HFFc6 (cell line): Measurements from ENCODE around the gene RBM47. TPM values are rescaled to one million over a fixed set of nuclear protein-coding genes. Genes with fewer than 3 reads are reported as not detected.

Source experiments
- DNase-seq: peaks from one replicate; pipeline ENCODE4 v3.0.0-alpha.2; 2018
- H3K27ac Mint-ChIP-seq: 2 replicates; pipeline ENCODE4 v1.8.0; 2020; ENCODE audit warnings: mild to moderate bottlenecking, mixed read lengths
- H3K27me3 Mint-ChIP-seq: 2 replicates; pipeline ENCODE4 v1.8.0; 2021; ENCODE audit warnings: mild to moderate bottlenecking, moderate library complexity, mixed read lengths; ENCODE audit not compliant: insufficient read depth
- H3K36me3 Mint-ChIP-seq: 2 replicates; pipeline ENCODE4 v1.8.0; 2021; ENCODE audit warnings: low read depth, mixed read lengths
- H3K4me1 Mint-ChIP-seq: 2 replicates; pipeline ENCODE4 v1.8.0; 2020; ENCODE audit warnings: low read depth, mixed read lengths
- H3K4me3 Mint-ChIP-seq: 2 replicates; pipeline ENCODE4 v1.8.0; 2020; ENCODE audit warnings: mild to moderate bottlenecking, moderate library complexity, mixed read lengths
- H3K9me3 Mint-ChIP-seq: 2 replicates; pipeline ENCODE4 v1.8.0; 2020; ENCODE audit warnings: mild to moderate bottlenecking, mixed read lengths
- total RNA-seq, 6 experiments: library from RNA; stranded (reverse); fragmentation: NEBNext Ultra II Directional; extraction: Animal tissue kit (Norgen Biotek cat#: 25700); gene quantifications; 2 replicates in 1 of 6; 3 replicates in 5 of 6; pipeline ENCODE4 v1.2.3, GENCODE V29; 2021
- TF ChIP-seq, protein P1 (sequence below): fragments of 200-600 bp; sonication (generic); IDR thresholded peaks from 2 replicates; pipeline ENCODE4 v1.5.0; 2021; ENCODE audit warnings: antibody characterized with exemption, mild to moderate bottlenecking

Gene RBM47
- total RNA-seq, 6 experiments from 2014 or later: 0.95 to 1.5 (median 1.4) TPM

DNA sequence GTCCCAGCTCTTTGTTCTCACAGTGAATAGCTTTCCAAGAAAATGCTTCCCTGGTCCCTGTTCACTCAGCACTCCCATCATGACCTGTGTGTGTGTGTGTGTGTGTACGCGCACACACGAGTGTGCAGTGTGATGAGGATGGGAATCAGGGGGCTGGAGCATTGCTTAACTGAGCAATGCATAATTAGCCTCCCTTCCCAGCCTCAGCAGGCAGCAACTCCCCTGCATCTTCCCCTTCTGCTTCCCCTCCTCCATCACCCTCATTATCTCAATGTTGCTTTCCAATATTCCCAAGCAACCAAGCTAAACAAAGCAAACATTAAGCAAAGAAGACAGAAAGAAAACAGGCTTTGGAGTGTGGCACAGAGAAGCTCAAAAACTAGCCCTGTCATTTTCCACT, 137.0 kb downstream of the RBM47 start:
- TF ChIP-seq, protein P1, sequence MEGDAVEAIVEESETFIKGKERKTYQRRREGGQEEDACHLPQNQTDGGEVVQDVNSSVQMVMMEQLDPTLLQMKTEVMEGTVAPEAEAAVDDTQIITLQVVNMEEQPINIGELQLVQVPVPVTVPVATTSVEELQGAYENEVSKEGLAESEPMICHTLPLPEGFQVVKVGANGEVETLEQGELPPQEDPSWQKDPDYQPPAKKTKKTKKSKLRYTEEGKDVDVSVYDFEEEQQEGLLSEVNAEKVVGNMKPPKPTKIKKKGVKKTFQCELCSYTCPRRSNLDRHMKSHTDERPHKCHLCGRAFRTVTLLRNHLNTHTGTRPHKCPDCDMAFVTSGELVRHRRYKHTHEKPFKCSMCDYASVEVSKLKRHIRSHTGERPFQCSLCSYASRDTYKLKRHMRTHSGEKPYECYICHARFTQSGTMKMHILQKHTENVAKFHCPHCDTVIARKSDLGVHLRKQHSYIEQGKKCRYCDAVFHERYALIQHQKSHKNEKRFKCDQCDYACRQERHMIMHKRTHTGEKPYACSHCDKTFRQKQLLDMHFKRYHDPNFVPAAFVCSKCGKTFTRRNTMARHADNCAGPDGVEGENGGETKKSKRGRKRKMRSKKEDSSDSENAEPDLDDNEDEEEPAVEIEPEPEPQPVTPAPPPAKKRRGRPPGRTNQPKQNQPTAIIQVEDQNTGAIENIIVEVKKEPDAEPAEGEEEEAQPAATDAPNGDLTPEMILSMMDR: no peak
- Mint-ChIP-seq H3K27me3 (no peaks in the 10 kb centered on the region; the same call in none of the 2 replicates), H3K36me3 (no peaks in the 10 kb centered on the region), H3K9me3 (peaks cover 4% of the 10 kb centered on the region; the same call in 1 of the 2 replicates), H3K27ac (peak overlapping the region; percentile 37; the same call in 1 of the 2 replicates), H3K4me1 (peaks cover 22% of the 10 kb centered on the region), H3K4me3 (no peak overlapping the region)
- DNase-seq: no peak

DNA sequence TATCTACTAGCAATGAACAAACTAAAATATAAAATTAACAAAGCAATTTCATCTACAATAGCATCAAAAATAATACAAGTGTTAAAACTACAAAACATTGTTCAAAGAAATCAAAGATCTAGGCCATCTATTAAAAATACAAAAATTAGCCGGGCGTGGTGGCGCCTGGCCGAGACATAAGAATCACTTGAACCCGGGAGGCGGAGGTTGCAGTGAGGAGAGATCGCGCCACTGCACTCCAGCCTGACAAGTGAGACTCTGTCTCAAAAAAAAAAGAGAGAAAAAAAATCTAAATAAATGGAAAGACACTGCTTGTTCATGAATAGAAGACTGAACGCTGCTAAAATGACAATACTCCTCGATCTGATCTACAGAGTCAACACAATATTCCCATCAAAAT, 139.2 kb downstream of the RBM47 start:
- H3K4me1 Mint-ChIP-seq: peaks cover 34% of the 10 kb centered on the region
- H3K36me3 Mint-ChIP-seq: no peaks in the 10 kb centered on the region
- TF ChIP-seq, protein P1: no peak
- peaks cover 4% of the 10 kb centered on the region; the same call in 1 of the 2 replicates for H3K9me3 Mint-ChIP-seq
- H3K27ac Mint-ChIP-seq: no peak overlapping the region
- no peak overlapping the region for H3K4me3 Mint-ChIP-seq
- H3K27me3 Mint-ChIP-seq: no peaks in the 10 kb centered on the region; the same call in 1 of the 2 replicates
- DNase-seq: no peak

DNA sequence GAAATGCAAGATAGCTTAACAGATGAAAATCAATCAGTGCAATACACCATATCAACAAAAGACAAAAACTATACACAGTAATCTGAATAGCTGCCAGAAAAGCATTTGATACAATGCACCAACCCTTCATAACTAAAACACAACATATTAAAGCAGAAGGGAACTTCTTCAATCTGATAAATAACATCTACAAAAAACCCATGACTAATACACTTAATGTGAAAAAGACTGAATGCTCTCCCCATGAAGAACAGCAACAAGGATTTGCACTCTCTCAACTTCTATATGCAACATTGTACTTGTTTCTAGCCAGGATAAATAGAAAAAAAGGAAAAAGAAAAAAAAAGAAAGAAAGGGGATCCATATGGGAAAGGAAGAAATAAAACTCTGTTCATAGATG, 139.7 kb downstream of the RBM47 start:
- no peak for DNase-seq
- Mint-ChIP-seq H3K27me3 (no peaks in the 10 kb centered on the region; the same call in 1 of the 2 replicates), H3K27ac (no peak overlapping the region), H3K4me3 (no peak overlapping the region), H3K9me3 (peaks cover 4% of the 10 kb centered on the region; the same call in 1 of the 2 replicates), H3K4me1 (peaks cover 36% of the 10 kb centered on the region), H3K36me3 (no peaks in the 10 kb centered on the region)
- TF ChIP-seq, protein P1: no peak

DNA sequence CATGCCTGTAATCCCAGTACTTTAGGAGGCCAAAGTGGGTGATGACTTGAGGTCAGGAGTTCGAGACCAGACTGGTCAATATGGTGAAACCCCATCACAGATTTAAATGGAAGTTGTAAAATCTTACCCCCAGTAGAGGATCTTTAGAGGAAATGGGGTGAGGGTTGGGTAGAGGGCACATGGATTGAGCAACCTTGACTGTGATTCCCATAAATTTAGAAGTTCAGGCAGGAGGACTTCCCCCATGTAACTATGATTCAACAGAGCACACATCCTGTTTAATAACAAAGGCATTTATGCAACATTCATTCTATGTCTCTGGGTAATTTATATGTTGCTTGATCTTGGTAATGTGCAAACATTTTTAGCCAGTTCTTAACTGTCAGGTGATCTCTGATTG, 143.1 kb downstream of the RBM47 start:
- no peaks in the 10 kb centered on the region for H3K9me3 Mint-ChIP-seq
- peak; percentile 21 for DNase-seq
- TF ChIP-seq, protein P1: no peak
- peaks cover 36% of the 10 kb centered on the region for H3K4me1 Mint-ChIP-seq
- H3K4me3 Mint-ChIP-seq: no peak overlapping the region
- H3K27me3 Mint-ChIP-seq: no peaks in the 10 kb centered on the region
- peak overlapping the region; percentile 50; the same call in 1 of the 2 replicates for H3K27ac Mint-ChIP-seq
- no peaks in the 10 kb centered on the region for H3K36me3 Mint-ChIP-seq

DNA sequence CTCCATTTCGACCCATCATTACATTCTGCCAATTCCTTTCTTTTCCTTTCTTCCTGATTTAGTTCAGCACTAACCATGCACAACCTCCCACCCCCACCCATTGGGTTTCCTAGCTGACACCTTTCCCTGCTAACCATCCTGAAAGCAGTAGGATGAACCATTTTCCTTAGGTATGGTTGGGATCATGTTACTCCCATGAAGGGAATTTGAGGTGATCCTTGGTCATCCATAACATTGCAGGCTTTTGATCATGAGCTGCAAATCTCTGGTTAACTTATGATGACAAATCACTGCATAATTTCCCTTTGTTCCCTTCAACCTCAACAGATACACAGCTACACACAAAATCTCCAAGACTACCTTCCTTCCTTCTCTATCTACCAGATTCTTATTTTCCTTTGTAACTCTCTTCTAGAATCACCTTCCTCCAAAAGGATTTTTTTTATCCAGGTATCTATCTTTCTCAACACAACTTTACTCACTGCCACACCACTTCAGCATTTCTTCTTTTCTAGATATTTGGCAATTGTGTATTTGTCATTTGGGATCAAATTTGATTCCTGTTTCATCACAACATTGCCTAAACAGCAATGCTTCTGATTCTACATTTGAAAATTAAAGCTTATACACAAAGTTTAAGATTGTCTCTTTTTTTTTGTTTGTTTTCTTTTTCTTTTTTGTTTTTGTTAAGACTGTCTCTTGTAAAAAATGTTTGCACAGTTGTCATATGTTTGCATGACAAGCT, 145.1 kb downstream of the RBM47 start:
- H3K27me3 Mint-ChIP-seq: no peaks in the 10 kb centered on the region
- H3K36me3 Mint-ChIP-seq: no peaks in the 10 kb centered on the region
- no peak overlapping the region for H3K4me3 Mint-ChIP-seq
- H3K9me3 Mint-ChIP-seq: no peaks in the 10 kb centered on the region
- no peak overlapping the region for H3K27ac Mint-ChIP-seq
- DNase-seq: no peak
- H3K4me1 Mint-ChIP-seq: peaks cover 24% of the 10 kb centered on the region
- TF ChIP-seq, protein P1: no peak
